ENCODE measurements around the gene SORL1.

Gene SORL1

GRCh38 chr11:121654259-121654842 lies 202.2 kb downstream of the SORL1 start:
- Histone ChIP-seq H3K4me3 (ENCODE audit: low read depth in 1 of 2, low read length in 1 of 2) (no peak overlapping the region), H3K4me1 (ENCODE audit: control insufficient read depth in 1 of 2, insufficient read depth in 1 of 2, low read depth in 1 of 2, low read length in 1 of 2) (peaks cover 12 to 17% of the 10 kb centered on the region in 2 experiments), H3K27me3 (peaks cover 20% of the 10 kb centered on the region), H3K27ac (no peak overlapping the region), H3K9me3 (no peaks in the 10 kb centered on the region), H3K36me3 (no peaks in the 10 kb centered on the region)
- TF ChIP-seq CTCF (IDR thresholded peaks at IDR 0.05), result no peak

GRCh38 chr11:121654843-121655536 lies 202.9 kb downstream of the SORL1 start:
- peaks cover 12 to 17% of the 10 kb centered on the region in 2 experiments for H3K4me1 ChIP-seq (ENCODE audit: control insufficient read depth in 1 of 2, insufficient read depth in 1 of 2, low read depth in 1 of 2, low read length in 1 of 2)
- H3K27ac ChIP-seq, result peak overlapping the region; percentile 59
- TF ChIP-seq CTCF (IDR thresholded peaks at IDR 0.05), result no peak
- peak overlapping the region; percentile 42 to 51 for H3K4me3 ChIP-seq (ENCODE audit: low read depth in 1 of 2, low read length in 1 of 2)
- no peaks in the 10 kb centered on the region for H3K36me3 ChIP-seq
- H3K9me3 ChIP-seq, result no peaks in the 10 kb centered on the region
- peaks cover 20% of the 10 kb centered on the region for H3K27me3 ChIP-seq

- Histone ChIP-seq H3K4me3 (ENCODE audit: low read depth in 1 of 2, low read length in 1 of 2) (peak overlapping the region; percentile 42 to 51), H3K9me3 (no peaks in the 10 kb centered on the region), H3K27me3 (peaks cover 20% of the 10 kb centered on the region), H3K27ac (peak overlapping the region; percentile 59), H3K36me3 (no peaks in the 10 kb centered on the region), H3K4me1 (ENCODE audit: control insufficient read depth in 1 of 2, insufficient read depth in 1 of 2, low read depth in 1 of 2, low read length in 1 of 2) (peaks cover 12 to 17% of the 10 kb centered on the region in 2 experiments)
- TF ChIP-seq CTCF (IDR thresholded peaks at IDR 0.05), result peak; percentile 56
Measured at GRCh38 chr11:121655537-121656327, 203.6 kb downstream of the SORL1 start.

GRCh38 chr11:121656328-121657090 lies 204.4 kb downstream of the SORL1 start:
- Histone ChIP-seq H3K4me3 (ENCODE audit: low read depth in 1 of 2, low read length in 1 of 2) (peak overlapping the region; percentile 42 to 51), H3K36me3 (no peaks in the 10 kb centered on the region), H3K27ac (no peak overlapping the region), H3K9me3 (no peaks in the 10 kb centered on the region), H3K4me1 (ENCODE audit: control insufficient read depth in 1 of 2, insufficient read depth in 1 of 2, low read depth in 1 of 2, low read length in 1 of 2) (peaks cover 12 to 17% of the 10 kb centered on the region in 2 experiments), H3K27me3 (peaks cover 20% of the 10 kb centered on the region)
- no peak for TF ChIP-seq CTCF (IDR thresholded peaks at IDR 0.05)

GRCh38 chr11:121657146-121657545 lies 205.0 kb downstream of the SORL1 start:
- no peaks in the 10 kb centered on the region for H3K36me3 ChIP-seq
- peaks cover 20% of the 10 kb centered on the region for H3K27me3 ChIP-seq
- H3K4me1 ChIP-seq (ENCODE audit: control insufficient read depth in 1 of 2, insufficient read depth in 1 of 2, low read depth in 1 of 2, low read length in 1 of 2), result peaks cover 12 to 17% of the 10 kb centered on the region in 2 experiments
- no peak overlapping the region for H3K4me3 ChIP-seq (ENCODE audit: low read depth in 1 of 2, low read length in 1 of 2)
- H3K27ac ChIP-seq, result no peak overlapping the region
- TF ChIP-seq CTCF (IDR thresholded peaks at IDR 0.05), result no peak
- H3K9me3 ChIP-seq, result no peaks in the 10 kb centered on the region
